Activated CD4-positive, alpha-beta T cell treated with anti-CD3 and anti-CD28 coated beads for 1 hour (primary cell): ENCODE measurements around the gene NOMO2.
"Not testable (repeated sequence)": the region's sequence is repeated elsewhere in the genome, so short reads cannot be mapped to it uniquely, and the experiment has no call there.

Experiments
- DNase-seq: peaks from one replicate; pipeline ENCODE4 v3.0.0-alpha.2; 2020

Gene NOMO2

GRCh38 chr16:18573887-18574286 lies 12.0 kb upstream of the NOMO2 start:
- DNase-seq, result not testable (repeated sequence)

- DNase-seq, result not testable (repeated sequence)
Measured at GRCh38 chr16:18572973-18573372, 11.1 kb upstream of the NOMO2 start.

- DNase-seq, result not testable (repeated sequence)
Measured at GRCh38 chr16:18571307-18571850, 9.5 kb upstream of the NOMO2 start.

GRCh38 chr16:18570529-18571306 lies 8.8 kb upstream of the NOMO2 start:
- DNase-seq, result not testable (repeated sequence)

GRCh38 chr16:18560416-18561220 lies 1.3 kb downstream of the NOMO2 start:
- DNase-seq, result not testable (repeated sequence)

- DNase-seq, result not testable (repeated sequence)
Measured at GRCh38 chr16:18553671-18554070, 8.2 kb downstream of the NOMO2 start.

- not testable (repeated sequence) for DNase-seq
Measured at GRCh38 chr16:18547382-18547781, 14.5 kb downstream of the NOMO2 start.

GRCh38 chr16:18546853-18547252 lies 15.0 kb downstream of the NOMO2 start:
- DNase-seq, result not testable (repeated sequence)

- not testable (repeated sequence) for DNase-seq
Measured at GRCh38 chr16:18544232-18545081, 17.4 kb downstream of the NOMO2 start.

GRCh38 chr16:18541912-18542311 lies 20.0 kb downstream of the NOMO2 start:
- not testable (repeated sequence) for DNase-seq

- not testable (repeated sequence) for DNase-seq
Measured at GRCh38 chr16:18537004-18537403, 24.9 kb downstream of the NOMO2 start.

GRCh38 chr16:18535519-18536168 lies 26.3 kb downstream of the NOMO2 start:
- not testable (repeated sequence) for DNase-seq

- not testable (repeated sequence) for DNase-seq
Measured at GRCh38 chr16:18534308-18534707, 27.6 kb downstream of the NOMO2 start.

GRCh38 chr16:18531323-18531722 lies 30.6 kb downstream of the NOMO2 start:
- DNase-seq, result not testable (repeated sequence)

- not testable (repeated sequence) for DNase-seq
Measured at GRCh38 chr16:18530329-18530728, 31.6 kb downstream of the NOMO2 start.

- DNase-seq, result not testable (repeated sequence)
Measured at GRCh38 chr16:18526547-18526946, 35.4 kb downstream of the NOMO2 start.

- not testable (repeated sequence) for DNase-seq
Measured at GRCh38 chr16:18525882-18526482, 35.9 kb downstream of the NOMO2 start.

- not testable (repeated sequence) for DNase-seq
Measured at GRCh38 chr16:18522637-18523036, 39.3 kb downstream of the NOMO2 start.

GRCh38 chr16:18521445-18522181 lies 40.3 kb downstream of the NOMO2 start:
- DNase-seq, result not testable (repeated sequence)

GRCh38 chr16:18518536-18519283 lies 43.2 kb downstream of the NOMO2 start:
- not testable (repeated sequence) for DNase-seq
